SH-SY5Y (cell line): ENCODE data around the gene PCK1.

ENCODE experiments used
- GATA2 ChIP-seq: IDR thresholded peaks from 2 replicates; pipeline ENCODE4 v1.6.1; 2011; ENCODE audit warnings: mild to moderate bottlenecking, low read depth, low read length
- GATA3 ChIP-seq: IDR thresholded peaks from 2 replicates; pipeline ENCODE4 v1.6.1; 2011; ENCODE audit warnings: low read depth, mild to moderate bottlenecking, low read length, moderate library complexity

GRCh38 chr20:57522380-57523140 is 38.4 kb upstream of the PCK1 start:
- TF ChIP-seq GATA3, result no peak
- TF ChIP-seq GATA2, result no peak
